Esophagus squamous epithelium (tissue), 4 donors: Measurements from ENCODE around the gene ENTPD3.

Experiments
- CTCF ChIP-seq, 6 experiments: fragments of 450-650 bp in 4 of 6; fragments of 200-600 bp in 2 of 6; sonication (generic) in 2 of 6; IDR thresholded peaks; one replicate each; pipeline ENCODE4 v1.5.1; 2016 to 2019; ENCODE audit warnings: antibody characterized with exemption in 6 of 6, mild to moderate bottlenecking in 4 of 6, moderate library complexity in 4 of 6
- POLR2A ChIP-seq, 4 donors: fragments of 450-650 bp; IDR thresholded peaks; one replicate each; pipeline ENCODE4 v1.6.1; 2017; ENCODE audit warnings: antibody characterized with exemption in 4 of 4, mild to moderate bottlenecking in 4 of 4, moderate library complexity in 3 of 4

GRCh38 chr3:40445880-40446279 lies 58.9 kb downstream of the ENTPD3 start:
- no peak for TF ChIP-seq CTCF (IDR thresholded peaks at IDR 0.05)
- TF ChIP-seq POLR2A (IDR thresholded peaks at IDR 0.05) = no peak
